Globus pallidus (tissue), 1 donor: Measurements from ENCODE around the gene MBD3.
"Not testable (repeated sequence)": the region's sequence is repeated elsewhere in the genome, so short reads cannot be mapped to it uniquely, and the experiment has no call there.

Experiments used
- DNase-seq: peaks from one replicate; pipeline ENCODE4 v3.0.0-alpha.2; 2015; ENCODE audit warnings: low spot score

MBD3 gene, protein sequence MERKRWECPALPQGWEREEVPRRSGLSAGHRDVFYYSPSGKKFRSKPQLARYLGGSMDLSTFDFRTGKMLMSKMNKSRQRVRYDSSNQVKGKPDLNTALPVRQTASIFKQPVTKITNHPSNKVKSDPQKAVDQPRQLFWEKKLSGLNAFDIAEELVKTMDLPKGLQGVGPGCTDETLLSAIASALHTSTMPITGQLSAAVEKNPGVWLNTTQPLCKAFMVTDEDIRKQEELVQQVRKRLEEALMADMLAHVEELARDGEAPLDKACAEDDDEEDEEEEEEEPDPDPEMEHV

GRCh38 chr19:1592755-1593500 lies at the start of gene MBD3:
Gene MBD3 (minus strand): TSS chr19:1592865. CDS start chr19:1592631, 234 bp downstream.
- peak; percentile 94 for DNase-seq

DNA sequence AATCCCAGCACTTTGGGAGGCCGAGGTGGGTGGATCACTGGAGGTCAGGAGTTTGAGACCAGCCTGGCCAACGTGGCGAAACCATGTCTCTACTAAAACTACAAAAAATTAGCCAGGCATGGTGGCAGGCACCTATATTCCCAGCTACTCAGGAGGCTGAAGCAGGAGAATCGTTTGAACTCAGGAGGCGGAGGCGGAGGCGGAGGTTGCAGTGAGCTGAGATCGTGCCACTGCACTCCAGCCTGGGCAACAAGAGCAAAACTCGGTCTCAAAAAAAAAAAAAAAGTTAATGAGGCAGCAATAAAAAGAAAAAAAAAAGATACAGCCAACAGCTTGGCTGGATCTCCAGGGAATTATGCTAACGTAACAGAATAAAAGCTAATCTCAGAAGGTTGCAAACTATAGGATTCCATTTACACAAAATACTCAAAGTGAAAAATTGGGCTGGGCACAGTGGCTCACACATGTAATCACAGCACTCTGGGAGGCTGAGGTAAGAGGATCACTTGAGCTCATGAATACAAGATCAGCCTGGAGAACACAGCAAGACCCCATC lies 48.3 kb upstream of the MBD3 start:
- not testable (repeated sequence) for DNase-seq

- DNase-seq: no peak
Observed at GRCh38 chr19:1636325-1637236, 43.9 kb upstream of the MBD3 start.

DNA sequence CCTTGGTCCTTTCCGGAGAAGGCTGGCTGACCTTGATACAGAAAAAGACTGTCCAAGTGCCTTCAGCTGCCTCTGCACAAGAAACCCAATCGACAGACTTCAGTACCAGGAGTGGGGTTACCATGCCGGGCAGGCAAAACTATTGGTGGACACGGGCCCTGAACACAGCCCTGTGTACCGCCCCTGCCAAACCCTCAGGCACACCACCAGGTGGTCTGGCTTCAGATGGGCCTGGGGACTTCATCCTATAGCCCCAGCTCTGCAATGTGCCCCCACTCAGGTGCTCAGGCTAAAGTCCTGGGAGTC lies 42.2 kb upstream of the MBD3 start:
- no peak for DNase-seq

GRCh38 chr19:1634242-1634937 lies 41.7 kb upstream of the MBD3 start:
- DNase-seq: no peak

DNA sequence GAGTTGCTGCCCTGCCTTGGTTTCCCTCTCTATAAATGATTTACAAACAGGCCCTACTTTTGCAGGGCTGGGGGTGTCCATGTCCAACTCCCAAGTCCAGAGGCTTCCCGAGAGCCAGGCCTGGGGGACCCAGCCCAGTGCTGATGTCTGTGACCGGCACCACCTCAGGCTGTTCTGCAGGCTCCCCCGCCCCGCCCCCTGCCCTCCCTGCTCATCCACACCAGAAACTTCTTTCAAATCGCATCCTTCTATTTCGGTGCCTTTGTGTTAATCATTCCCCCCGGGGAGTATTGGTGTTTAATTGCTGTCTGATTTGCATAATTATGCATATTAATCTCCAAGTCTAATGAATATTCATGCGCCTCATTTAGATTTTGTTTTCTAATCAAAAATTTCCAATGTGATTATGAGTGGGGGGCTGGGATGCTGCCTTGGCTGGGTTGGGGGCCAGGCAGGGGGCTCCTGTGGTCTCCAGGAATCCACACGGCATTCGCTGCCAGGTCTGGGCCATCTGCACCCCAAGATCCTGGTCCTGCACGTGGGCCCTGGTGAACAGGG lies 40.7 kb upstream of the MBD3 start:
- DNase-seq: no peak

DNA sequence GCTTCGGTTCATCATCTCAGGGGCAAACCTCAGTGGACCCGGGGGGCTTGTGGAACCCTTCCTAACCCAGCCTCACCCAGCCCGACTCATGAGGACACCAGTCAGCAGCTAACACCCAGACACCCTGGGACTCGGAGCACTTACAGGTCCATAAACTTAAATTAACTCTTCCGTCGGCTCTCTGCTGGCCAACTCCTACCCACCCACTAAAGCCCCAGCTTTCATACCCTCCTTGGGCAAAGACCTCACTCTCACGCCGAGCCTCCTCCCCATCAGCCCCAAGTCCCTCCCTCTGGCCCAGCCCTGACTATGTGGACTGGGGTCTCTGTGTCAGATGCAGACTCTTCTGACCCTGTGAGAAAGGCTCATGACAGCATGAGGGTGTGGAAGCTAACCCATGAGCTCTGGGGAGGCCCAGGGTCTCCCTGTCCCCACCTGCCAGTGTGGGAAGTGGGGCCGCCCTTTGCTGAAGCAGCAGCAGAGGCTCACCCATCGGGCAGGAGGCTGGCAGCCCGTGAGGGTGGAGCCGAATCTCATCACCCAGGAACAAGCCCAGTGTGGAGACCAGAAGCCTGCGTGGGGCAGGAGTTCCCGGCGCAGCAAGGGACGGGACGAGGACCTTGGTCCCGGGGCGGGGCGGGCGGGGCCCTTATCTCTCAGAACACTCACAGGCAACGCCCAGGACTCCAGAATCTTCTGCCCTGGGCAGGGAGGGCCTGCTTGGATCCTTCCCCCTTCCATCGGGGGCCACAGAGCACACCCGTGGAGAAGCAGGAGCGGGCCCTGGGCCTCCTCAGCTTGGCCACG lies 40.0 kb upstream of the MBD3 start:
- no peak for DNase-seq

- no peak for DNase-seq
Observed at GRCh38 chr19:1631557-1632100, 39.0 kb upstream of the MBD3 start.

DNA sequence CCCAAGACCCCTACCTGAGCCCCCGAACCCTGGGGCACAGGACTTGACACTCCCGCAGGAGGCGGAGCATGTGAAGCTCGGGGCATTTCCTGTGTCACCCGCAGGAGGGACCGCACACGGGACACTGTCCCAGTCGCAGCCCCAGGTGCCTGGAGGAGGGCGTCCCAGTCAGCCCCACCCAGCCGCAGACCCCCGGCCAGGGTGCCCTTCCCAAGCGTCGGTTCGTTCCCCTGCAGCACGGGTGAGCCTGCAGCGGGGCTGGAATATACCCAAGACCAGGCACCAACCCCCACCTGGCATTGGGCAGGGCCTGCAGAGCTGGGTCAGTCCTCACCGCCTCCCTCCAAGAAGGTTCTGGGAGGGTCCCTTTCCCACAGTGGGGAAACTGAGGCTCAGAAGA lies 38.1 kb upstream of the MBD3 start:
- no peak for DNase-seq

- DNase-seq: no peak
Observed at GRCh38 chr19:1630012-1630411, 37.3 kb upstream of the MBD3 start.

DNA sequence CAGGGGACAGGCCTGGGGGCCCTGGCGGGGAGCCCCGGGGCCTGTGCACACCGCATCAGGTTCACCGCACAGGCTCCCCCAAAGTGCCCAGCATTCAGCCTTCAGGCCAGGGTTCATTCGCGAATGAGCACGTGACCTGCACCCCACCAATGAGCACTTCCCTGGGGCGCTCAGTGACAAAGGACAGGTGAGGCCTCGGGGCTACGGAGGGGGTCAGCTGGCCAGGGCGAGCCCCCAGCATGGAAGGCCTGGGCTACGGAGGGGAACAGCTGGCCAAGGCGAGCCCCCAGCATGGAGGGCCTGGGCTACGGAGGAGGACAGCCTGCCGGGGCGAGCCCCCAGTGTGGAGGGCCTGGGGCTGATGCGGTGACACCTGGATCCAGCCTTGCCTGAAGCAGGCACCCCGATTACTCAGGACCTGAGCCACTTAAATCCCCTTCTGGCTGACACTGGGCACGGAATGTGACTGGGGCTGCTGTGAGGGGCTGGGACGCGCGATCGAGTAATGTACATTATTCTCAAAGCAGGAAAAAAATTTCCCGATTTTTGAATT lies 36.7 kb upstream of the MBD3 start:
- DNase-seq: no peak

- no peak for DNase-seq
Observed at GRCh38 chr19:1627194-1627593, 34.5 kb upstream of the MBD3 start.

GRCh38 chr19:1626417-1627010 lies 33.8 kb upstream of the MBD3 start:
- DNase-seq: no peak

- peak; percentile 29 for DNase-seq
Observed at GRCh38 chr19:1624458-1624857, 31.8 kb upstream of the MBD3 start.

GRCh38 chr19:1622541-1622940 lies 29.9 kb upstream of the MBD3 start:
- no peak for DNase-seq

DNA sequence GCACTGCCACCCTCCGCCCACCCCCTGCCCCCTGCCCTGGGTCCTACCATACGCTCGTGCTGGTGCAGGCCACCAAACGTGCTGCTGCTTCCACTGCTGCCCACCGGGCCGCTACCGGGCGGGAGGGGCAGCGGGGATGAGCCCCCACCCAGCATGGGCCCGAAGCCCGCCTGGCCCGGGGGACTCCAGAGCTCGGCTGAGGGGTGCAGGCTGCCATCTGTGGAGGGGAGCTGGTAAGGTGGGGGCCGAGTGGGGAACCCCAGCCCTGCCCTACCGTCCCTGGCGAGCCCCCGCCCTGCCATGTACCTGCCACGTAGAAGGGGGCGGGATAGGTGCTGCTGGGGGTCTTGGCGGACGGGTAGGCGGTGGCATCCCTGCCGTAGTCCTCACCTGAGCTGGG lies 29.3 kb upstream of the MBD3 start:
- no peak for DNase-seq

GRCh38 chr19:1621574-1621973 lies 28.9 kb upstream of the MBD3 start:
- DNase-seq: no peak

GRCh38 chr19:1621021-1621420 lies 28.4 kb upstream of the MBD3 start:
- no peak for DNase-seq

GRCh38 chr19:1620502-1620901 lies 27.8 kb upstream of the MBD3 start:
- no peak for DNase-seq

- DNase-seq: no peak
Observed at GRCh38 chr19:1619703-1620102, 27.0 kb upstream of the MBD3 start.
